HG02885 (cell line): ENCODE results near the gene TPPP3.
A peak's percentile ranks its signal among the peaks of the same experiment; 100 is the strongest.

Experiments
- ATAC-seq: cut with Tn5 transposase; IDR thresholded peaks from one replicate; pipeline ENCODE4 v1.9.1; 2021; ENCODE audit warnings: mild to moderate bottlenecking; ENCODE audit not compliant: unreplicated experiment, poor library complexity

The TPPP3 gene

GRCh38 chr16:67393111-67393787 lies at the start of gene TPPP3:
Gene TPPP3 (minus strand): TSS chr16:67393498. CDS start chr16:67391111, 2,387 bp downstream.
- ATAC-seq, result no peak

GRCh38 chr16:67442581-67443255 lies 49.4 kb upstream of the TPPP3 start:
- ATAC-seq, result no peak

- ATAC-seq, result no peak
Measured at GRCh38 chr16:67441907-67442306, 48.6 kb upstream of the TPPP3 start.

- no peak for ATAC-seq
Measured at GRCh38 chr16:67441271-67441753, 48.0 kb upstream of the TPPP3 start.

- ATAC-seq, result no peak
Measured at GRCh38 chr16:67438824-67439393, 45.6 kb upstream of the TPPP3 start.

- ATAC-seq, result no peak
Measured at GRCh38 chr16:67438098-67438791, 44.9 kb upstream of the TPPP3 start.

- ATAC-seq, result no peak
Measured at GRCh38 chr16:67437513-67437912, 44.2 kb upstream of the TPPP3 start.

GRCh38 chr16:67436640-67437193 lies 43.4 kb upstream of the TPPP3 start:
- ATAC-seq, result no peak

GRCh38 chr16:67435758-67436164 lies 42.5 kb upstream of the TPPP3 start:
- ATAC-seq, result no peak

GRCh38 chr16:67433131-67433719 lies 39.9 kb upstream of the TPPP3 start:
- ATAC-seq, result no peak

- no peak for ATAC-seq
Measured at GRCh38 chr16:67432506-67432890, 39.2 kb upstream of the TPPP3 start.

GRCh38 chr16:67431775-67432505 lies 38.6 kb upstream of the TPPP3 start:
- no peak for ATAC-seq

- no peak for ATAC-seq
Measured at GRCh38 chr16:67430977-67431774, 37.9 kb upstream of the TPPP3 start, which contains the start of gene HSD11B2. Gene HSD11B2 (plus strand): TSS chr16:67431121. CDS start chr16:67431249, 128 bp downstream.

GRCh38 chr16:67430504-67430976 lies 37.2 kb upstream of the TPPP3 start:
- ATAC-seq, result no peak

- no peak for ATAC-seq
Measured at GRCh38 chr16:67429799-67430503, 36.7 kb upstream of the TPPP3 start.

- ATAC-seq, result no peak
Measured at GRCh38 chr16:67429053-67429798, 35.9 kb upstream of the TPPP3 start.

- peak; percentile 56 for ATAC-seq
Measured at GRCh38 chr16:67428146-67428731, 34.9 kb upstream of the TPPP3 start.
